ENCODE measurements around the gene NTHL1. TPM values are rescaled to one million over a fixed set of nuclear protein-coding genes. Genes with fewer than 3 reads are reported as not detected.

NTHL1 gene
- polyA plus RNA-seq, 1 experiment, result 10.7 TPM

- no peaks in the 10 kb centered on the region; the same call in 1 of the 2 replicates for H3K9me3 ChIP-seq (ENCODE audit: control insufficient read depth, insufficient read depth, low read length)
- H3K27ac ChIP-seq (ENCODE audit: low read depth, low read length), result peak within 1 kb of the TSS; percentile 70
- no peaks in the 10 kb centered on the region for H3K27me3 ChIP-seq (ENCODE audit: control insufficient read depth, insufficient read depth, low read length)
- ChIA-PET CTCF (no interaction called here), POLR2A (interaction anchor here (3.0 kb wide), 1 partner anchor 45 kb away, joined by 13 read pairs; the partner anchor contains the start of gene RPS2)
- peak within 1 kb of the TSS; percentile 64 for H3K4me3 ChIP-seq (ENCODE audit: low read depth, low read length)
- DNase-seq (ENCODE audit: low read depth, low spot score), result no peak
- TF ChIP-seq, protein P1, sequence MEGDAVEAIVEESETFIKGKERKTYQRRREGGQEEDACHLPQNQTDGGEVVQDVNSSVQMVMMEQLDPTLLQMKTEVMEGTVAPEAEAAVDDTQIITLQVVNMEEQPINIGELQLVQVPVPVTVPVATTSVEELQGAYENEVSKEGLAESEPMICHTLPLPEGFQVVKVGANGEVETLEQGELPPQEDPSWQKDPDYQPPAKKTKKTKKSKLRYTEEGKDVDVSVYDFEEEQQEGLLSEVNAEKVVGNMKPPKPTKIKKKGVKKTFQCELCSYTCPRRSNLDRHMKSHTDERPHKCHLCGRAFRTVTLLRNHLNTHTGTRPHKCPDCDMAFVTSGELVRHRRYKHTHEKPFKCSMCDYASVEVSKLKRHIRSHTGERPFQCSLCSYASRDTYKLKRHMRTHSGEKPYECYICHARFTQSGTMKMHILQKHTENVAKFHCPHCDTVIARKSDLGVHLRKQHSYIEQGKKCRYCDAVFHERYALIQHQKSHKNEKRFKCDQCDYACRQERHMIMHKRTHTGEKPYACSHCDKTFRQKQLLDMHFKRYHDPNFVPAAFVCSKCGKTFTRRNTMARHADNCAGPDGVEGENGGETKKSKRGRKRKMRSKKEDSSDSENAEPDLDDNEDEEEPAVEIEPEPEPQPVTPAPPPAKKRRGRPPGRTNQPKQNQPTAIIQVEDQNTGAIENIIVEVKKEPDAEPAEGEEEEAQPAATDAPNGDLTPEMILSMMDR (IDR thresholded peaks at IDR 0.05; ENCODE audit: low read depth, low read length), result no peak
Measured at GRCh38 chr16:2009791-2010510, 37.7 kb downstream of the NTHL1 start, which contains the start of gene ZNF598. ZNF598 (minus strand) TSS chr16:2009821.

GRCh38 chr16:2009164-2009711 lies 38.4 kb downstream of the NTHL1 start:
- no peak for DNase-seq (ENCODE audit: low read depth, low spot score)
- Histone ChIP-seq H3K9me3 (ENCODE audit: control insufficient read depth, insufficient read depth, low read length) (no peaks in the 10 kb centered on the region; the same call in 1 of the 2 replicates), H3K27ac (ENCODE audit: low read depth, low read length) (peak overlapping the region; percentile 70), H3K4me3 (ENCODE audit: low read depth, low read length) (peak overlapping the region; percentile 64), H3K27me3 (ENCODE audit: control insufficient read depth, insufficient read depth, low read length) (no peaks in the 10 kb centered on the region)
- TF ChIP-seq, protein P1 (IDR thresholded peaks at IDR 0.05; ENCODE audit: low read depth, low read length), result no peak
- POLR2A ChIA-PET, result interaction anchor here (3.0 kb wide), 1 partner anchor 44 kb away, joined by 13 read pairs; the partner anchor contains the start of gene RPS2
- CTCF ChIA-PET, result interaction anchor here (1.0 to 1.6 kb wide), 3 partner anchors 7 to 131 kb away, joined by 4 to 9 read pairs (median 4); no protein-coding TSS in a partner anchor

GRCh38 chr16:2008631-2009163 lies 38.9 kb downstream of the NTHL1 start:
- TF ChIP-seq, protein P1 (IDR thresholded peaks at IDR 0.05; ENCODE audit: low read depth, low read length), result no peak
- DNase-seq (ENCODE audit: low read depth, low spot score), result no peak
- Histone ChIP-seq H3K9me3 (ENCODE audit: control insufficient read depth, insufficient read depth, low read length) (no peaks in the 10 kb centered on the region; the same call in 1 of the 2 replicates), H3K4me3 (ENCODE audit: low read depth, low read length) (peak overlapping the region; percentile 64), H3K27ac (ENCODE audit: low read depth, low read length) (peak overlapping the region; percentile 70), H3K27me3 (ENCODE audit: control insufficient read depth, insufficient read depth, low read length) (no peaks in the 10 kb centered on the region)
- CTCF ChIA-PET, result interaction anchor here (1.0 to 1.6 kb wide), 3 partner anchors 8 to 132 kb away, joined by 4 to 9 read pairs (median 4); no protein-coding TSS in a partner anchor
- POLR2A ChIA-PET, result interaction anchor here (1.3 to 3.0 kb wide), 2 partner anchors 44 to 147 kb away, joined by 4 to 13 read pairs; partner anchors contain the start of genes RPS2 and TRAF7

GRCh38 chr16:2008009-2008526 lies 39.6 kb downstream of the NTHL1 start:
- H3K27me3 ChIP-seq (ENCODE audit: control insufficient read depth, insufficient read depth, low read length), result no peaks in the 10 kb centered on the region
- ChIA-PET CTCF (interaction anchor here (1.0 to 1.6 kb wide), 3 partner anchors 8 to 133 kb away, joined by 4 to 10 read pairs (median 9); no protein-coding TSS in a partner anchor), POLR2A (interaction anchor here (1.3 to 3.0 kb wide), 2 partner anchors 43 to 147 kb away, joined by 4 to 13 read pairs; partner anchors contain the start of genes RPS2 and TRAF7)
- no peak overlapping the region for H3K27ac ChIP-seq (ENCODE audit: low read depth, low read length)
- no peaks in the 10 kb centered on the region; the same call in 1 of the 2 replicates for H3K9me3 ChIP-seq (ENCODE audit: control insufficient read depth, insufficient read depth, low read length)
- DNase-seq (ENCODE audit: low read depth, low spot score), result no peak
- TF ChIP-seq, protein P1 (IDR thresholded peaks at IDR 0.05; ENCODE audit: low read depth, low read length), result no peak
- peak overlapping the region; percentile 64 for H3K4me3 ChIP-seq (ENCODE audit: low read depth, low read length)
